Measurements from ENCODE around the gene PPP1R13L.

The PPP1R13L gene

GRCh38 chr19:45354241-45354842, 50.5 kb downstream of the PPP1R13L start:
- TF ChIP-seq CTCF (IDR thresholded peaks at IDR 0.05; ENCODE audit: insufficient read depth, low read depth, low read length, missing control alignments), result no peak
- H3K4me3 ChIP-seq (ENCODE audit: low read depth, low read length), result no peak overlapping the region
- no peak for DNase-seq (ENCODE audit: low read depth)

GRCh38 chr19:45352914-45353796, 51.7 kb downstream of the PPP1R13L start:
- no peak for TF ChIP-seq CTCF (IDR thresholded peaks at IDR 0.05; ENCODE audit: insufficient read depth, low read depth, low read length, missing control alignments)
- no peak for DNase-seq (ENCODE audit: low read depth)
- H3K4me3 ChIP-seq (ENCODE audit: low read depth, low read length), result no peak overlapping the region

GRCh38 chr19:45352471-45352870, 52.4 kb downstream of the PPP1R13L start:
- TF ChIP-seq CTCF (IDR thresholded peaks at IDR 0.05; ENCODE audit: insufficient read depth, low read depth, low read length, missing control alignments), result no peak
- H3K4me3 ChIP-seq (ENCODE audit: low read depth, low read length), result no peak overlapping the region
- no peak for DNase-seq (ENCODE audit: low read depth)

GRCh38 chr19:45352062-45352461, 52.8 kb downstream of the PPP1R13L start:
- no peak for TF ChIP-seq CTCF (IDR thresholded peaks at IDR 0.05; ENCODE audit: insufficient read depth, low read depth, low read length, missing control alignments)
- no peak for DNase-seq (ENCODE audit: low read depth)
- no peak overlapping the region for H3K4me3 ChIP-seq (ENCODE audit: low read depth, low read length)

- no peak for TF ChIP-seq CTCF (IDR thresholded peaks at IDR 0.05; ENCODE audit: insufficient read depth, low read depth, low read length, missing control alignments)
- H3K4me3 ChIP-seq (ENCODE audit: low read depth, low read length), result no peak overlapping the region
- no peak for DNase-seq (ENCODE audit: low read depth)
These were observed 53.4 kb downstream of the PPP1R13L start for GRCh38 chr19:45351401-45351952.

GRCh38 chr19:45350477-45351058, 54.3 kb downstream of the PPP1R13L start:
- no peak for TF ChIP-seq CTCF (IDR thresholded peaks at IDR 0.05; ENCODE audit: insufficient read depth, low read depth, low read length, missing control alignments)
- DNase-seq (ENCODE audit: low read depth), result no peak
- H3K4me3 ChIP-seq (ENCODE audit: low read depth, low read length), result no peak overlapping the region

Data from GM12865 (cell line).